C4-2B (cell line): ENCODE results near the gene UVSSA.

Experiments used
- CTCF ChIP-seq: fragments of 450-650 bp; conservative IDR thresholded peaks from 2 replicates; pipeline ENCODE4 v1.5.1; 2017; ENCODE audit warnings: mild to moderate bottlenecking
- ZFX ChIP-seq: fragments of 450-650 bp; IDR thresholded peaks from 2 replicates; pipeline ENCODE4 v1.6.1; 2017

GRCh38 chr4:1412376-1413203, 65.6 kb downstream of the UVSSA start:
- TF ChIP-seq CTCF (no peak), ZFX (no peak)
